Omental fat pad (tissue), 4 donors: ENCODE results near the gene TMEM126A. TPM values are rescaled to one million over a fixed set of nuclear protein-coding genes. Genes with fewer than 3 reads are reported as not detected.
"Not testable (repeated sequence)": the region's sequence is repeated elsewhere in the genome, so short reads cannot be mapped to it uniquely, and the experiment has no call there.

Source experiments
- ATAC-seq: fragments of 150-250 bp; one replicate; pipeline ENCODE4 v1.9.1; 2016; ENCODE audit warnings: mild to moderate bottlenecking, moderate library complexity; ENCODE audit not compliant: low FRiP score
- DNase-seq: peaks from one replicate; pipeline ENCODE4 v3.0.0-alpha.2; 2019; ENCODE audit warnings: low spot score
- CTCF ChIP-seq, 3 donors: fragments of 450-650 bp; IDR thresholded peaks; one replicate each; pipeline ENCODE4 v1.5.1; 2016 to 2017; ENCODE audit warnings: antibody characterized with exemption in 3 of 3, mild to moderate bottlenecking in 3 of 3, moderate library complexity in 2 of 3
- total RNA-seq, 4 donors: library from RNA; depleted of rRNA; stranded (reverse); fragments of >200 nt; gene quantifications; one replicate each; pipeline ENCODE4 v1.1.0, GENCODE V29; 2016

The TMEM126A gene
- total RNA-seq, 4 donors from 2014 or later, result 14.3 to 40.6 (median 29.1) TPM

DNA sequence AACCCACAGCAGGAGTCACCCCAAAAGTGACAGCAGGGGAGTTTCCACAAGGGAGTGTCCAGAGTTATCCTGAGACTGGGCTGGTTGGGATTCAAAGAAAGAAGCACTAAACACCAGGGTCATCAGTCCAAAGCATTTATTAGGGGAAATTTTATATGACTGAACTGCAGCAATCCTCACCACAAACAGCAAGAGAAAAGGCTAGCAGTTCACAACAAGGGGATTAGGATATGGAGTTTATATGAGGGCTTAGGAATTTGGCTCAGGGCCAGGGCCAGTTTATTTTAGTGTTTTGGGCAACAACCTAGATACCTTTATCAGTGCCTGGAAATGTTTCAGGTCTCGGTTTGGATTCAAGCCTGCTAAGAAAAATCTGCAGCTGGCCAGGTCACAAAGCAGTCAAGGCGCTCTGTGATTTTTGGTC is 4.6 kb upstream of the TMEM126A start:
- no peak for ATAC-seq
- no peak for TF ChIP-seq CTCF (IDR thresholded peaks at IDR 0.05)

DNA sequence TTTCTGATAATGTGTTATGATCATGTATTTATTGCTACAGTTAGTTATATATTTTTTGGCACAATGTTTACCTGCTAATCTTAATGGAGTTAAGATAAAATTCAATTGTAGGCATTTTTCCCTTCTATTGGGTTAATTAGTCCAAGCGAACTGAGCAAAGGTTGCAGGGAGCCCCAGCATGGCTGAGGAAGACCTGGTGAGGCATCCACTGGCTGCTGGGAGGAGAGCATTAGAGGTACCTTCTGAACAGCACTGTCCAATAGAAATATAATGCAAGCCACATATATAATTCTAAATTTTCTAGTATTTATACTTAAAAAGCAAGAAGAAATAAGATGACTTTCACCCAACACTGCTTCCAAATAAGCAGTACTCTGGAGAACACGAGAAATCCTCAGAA is 689 bp upstream of the TMEM126A start:
- ATAC-seq (no peak), DNase-seq (no peak)
- no peak for TF ChIP-seq CTCF (IDR thresholded peaks at IDR 0.05)

More for the DNA sequence above, 4.6 kb upstream of the TMEM126A start:
- DNase-seq, result no peak

GRCh38 chr11:85651118-85651517 is 3.4 kb downstream of the TMEM126A start:
- ATAC-seq (no peak), DNase-seq (no peak)
- no peak for TF ChIP-seq CTCF (IDR thresholded peaks at IDR 0.05)

DNA sequence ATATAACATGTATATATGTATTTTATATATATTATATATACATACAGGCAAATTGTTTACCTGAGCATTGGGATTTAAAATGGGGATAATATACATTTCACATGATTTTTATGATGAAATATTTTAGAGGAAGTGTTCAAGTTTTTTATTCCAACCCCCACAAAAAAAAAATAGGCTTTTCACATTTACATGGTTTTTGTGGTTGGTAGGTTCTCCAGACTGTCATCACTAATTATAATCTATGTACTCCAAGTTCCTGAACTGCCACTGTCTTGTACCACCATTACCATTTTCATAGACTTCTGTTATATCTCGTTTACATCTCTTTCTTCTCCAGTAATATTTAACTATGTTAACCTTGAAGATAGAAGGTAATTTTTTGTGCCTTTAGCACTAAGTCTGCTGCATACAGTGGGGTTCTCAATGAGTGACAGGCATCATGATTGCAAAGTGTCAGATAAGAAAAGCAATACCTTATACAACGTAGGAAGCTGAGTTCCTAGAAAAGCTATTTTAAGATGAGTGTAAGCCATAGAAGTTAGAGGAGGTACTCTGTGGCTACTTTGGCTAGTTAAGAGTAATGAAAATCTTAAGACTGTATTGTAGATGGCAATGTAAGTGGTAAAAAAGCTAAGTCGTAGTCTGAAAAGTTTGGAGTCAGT is 5.2 kb downstream of the TMEM126A start:
- TF ChIP-seq CTCF (IDR thresholded peaks at IDR 0.05), result no peak
- ATAC-seq, result no peak

DNA sequence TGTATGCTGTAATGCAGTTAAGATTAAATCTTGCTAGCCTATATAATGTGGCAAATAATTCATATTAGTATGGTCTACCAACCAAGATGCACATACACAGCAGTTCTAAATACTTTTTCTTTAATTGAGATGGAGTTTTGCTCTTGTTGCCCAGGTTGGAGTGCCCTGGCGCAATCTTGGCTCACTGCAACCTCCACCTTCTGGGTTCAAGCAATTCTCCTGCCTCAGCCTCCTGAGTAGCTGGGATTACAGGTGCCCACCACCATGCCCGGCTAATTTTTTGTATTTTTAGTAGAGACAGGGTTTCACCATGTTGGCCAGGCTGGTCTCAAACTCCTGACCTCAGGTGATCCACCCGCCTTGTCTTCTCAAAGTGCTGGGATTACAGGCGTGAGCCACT is 6.6 kb downstream of the TMEM126A start:
- ATAC-seq, DNase-seq: not testable (repeated sequence)

More for the DNA sequence above, 5.2 kb downstream of the TMEM126A start:
- no peak for DNase-seq

- no peak for ATAC-seq
- TF ChIP-seq CTCF (IDR thresholded peaks at IDR 0.05), result no peak
- no peak for DNase-seq
These were observed 9.0 kb downstream of the TMEM126A start for GRCh38 chr11:85656777-85657176.

- ATAC-seq, result no peak
- no peak for TF ChIP-seq CTCF (IDR thresholded peaks at IDR 0.05)
- DNase-seq, result no peak
These were observed 10.4 kb downstream of the TMEM126A start for GRCh38 chr11:85658180-85658579.
